Right lobe of liver (tissue), 4 donors: ENCODE data around the gene FLYWCH2.

Experiments
- CTCF ChIP-seq, 4 donors: fragments of 200-600 bp in 3 of 4; fragments of 450-650 bp in 1 of 4; IDR thresholded peaks; one replicate each; pipeline versions ENCODE4 v1.5.1 to v1.8.0; 2016 to 2022; ENCODE audit warnings: antibody characterized with exemption in 4 of 4, mild to moderate bottlenecking in 2 of 4
- POLR2A ChIP-seq: fragments of 450-650 bp; IDR thresholded peaks from one replicate; pipeline ENCODE4 v1.6.1; 2017; ENCODE audit warnings: antibody characterized with exemption, mild to moderate bottlenecking
- donor health status: DM: no; HTN: no; CAD: no.
- donor health status: DM: no; HTN: no; CAD: no.
- donor health status: DM: no; HTN: yes; CAD: no.

- TF ChIP-seq CTCF (IDR thresholded peaks at IDR 0.05) (no peak), POLR2A (no peak)
Observed at GRCh38 chr16:2841606-2842339, 41.2 kb upstream of the FLYWCH2 start.
